ENCODE data around the gene C16orf95. TPM values are rescaled to one million over a fixed set of nuclear protein-coding genes. Genes with fewer than 3 reads are reported as not detected.

The C16orf95 gene
- polyA plus RNA-seq, 1 donor from 2014 or later, result 5.9 TPM

- Histone ChIP-seq H3K36me3 (ENCODE audit: insufficient read depth, low read length) (no peaks in the 10 kb centered on the region), H3K27ac (ENCODE audit: low read length) (no peak overlapping the region), H2AFZ (ENCODE audit: low read depth, low read length) (no peak overlapping the region), H3F3A (ENCODE audit: insufficient read depth, low read length, poor library complexity, severe bottlenecking) (no peaks in the 10 kb centered on the region), H3K9me3 (ENCODE audit: low read length) (no peaks in the 10 kb centered on the region), H3K4me2 (ENCODE audit: low read length) (no peak overlapping the region), H3K4me3 (ENCODE audit: low read length) (no peak overlapping the region), H3K27me3 (ENCODE audit: insufficient read depth, low read depth, low read length) (no peaks in the 10 kb centered on the region), H3K79me2 (replicated peaks; ENCODE audit: insufficient read depth, low read length) (no peaks in the 10 kb centered on the region), H4K20me1 (ENCODE audit: insufficient read depth) (no peaks in the 10 kb centered on the region), H3K9me2 (ENCODE audit: insufficient read depth, low read length) (no peaks in the 10 kb centered on the region), H3K9ac (ENCODE audit: low read length) (no peak overlapping the region)
- TF ChIP-seq EZH2 (IDR thresholded peaks at IDR 0.05; ENCODE audit: borderline replicate concordance, insufficient read depth, low read length, poor library complexity, severe bottlenecking) (no peak), CTCF (IDR thresholded peaks at IDR 0.05; ENCODE audit: poor library complexity, severe bottlenecking) (no peak), TAF1 (IDR thresholded peaks at IDR 0.05; ENCODE audit: low read depth) (no peak), RAD21 (conservative IDR thresholded peaks at IDR 0.05) (no peak), MXI1 (conservative IDR thresholded peaks at IDR 0.05; ENCODE audit: poor library complexity, severe bottlenecking) (no peak), EP300 (conservative IDR thresholded peaks at IDR 0.05; ENCODE audit: poor library complexity, severe bottlenecking) (no peak), REST (IDR thresholded peaks at IDR 0.05; ENCODE audit: borderline replicate concordance) (no peak), SMC3 (conservative IDR thresholded peaks at IDR 0.05; ENCODE audit: poor library complexity) (no peak), POLR2AphosphoS5 (IDR thresholded peaks at IDR 0.05) (no peak)
Measured at GRCh38 chr16:87312008-87312407, 5.2 kb downstream of the C16orf95 start.

- no peak overlapping the region for H3K4me2 ChIP-seq (ENCODE audit: low read length)
- no peaks in the 10 kb centered on the region for H4K20me1 ChIP-seq (ENCODE audit: insufficient read depth)
- no peaks in the 10 kb centered on the region for H3K9me2 ChIP-seq (ENCODE audit: insufficient read depth, low read length)
- no peak overlapping the region for H2AFZ ChIP-seq (ENCODE audit: low read depth, low read length)
- H3K27ac ChIP-seq (ENCODE audit: low read length), result no peak overlapping the region
- H3K36me3 ChIP-seq (ENCODE audit: insufficient read depth, low read length), result no peaks in the 10 kb centered on the region
- H3F3A ChIP-seq (ENCODE audit: insufficient read depth, low read length, poor library complexity, severe bottlenecking), result no peaks in the 10 kb centered on the region
- no peaks in the 10 kb centered on the region for H3K79me2 ChIP-seq (replicated peaks; ENCODE audit: insufficient read depth, low read length)
- TF ChIP-seq EP300 (conservative IDR thresholded peaks at IDR 0.05; ENCODE audit: poor library complexity, severe bottlenecking), result no peak
- no peak for TF ChIP-seq MXI1 (conservative IDR thresholded peaks at IDR 0.05; ENCODE audit: poor library complexity, severe bottlenecking)
- no peak for TF ChIP-seq POLR2AphosphoS5 (IDR thresholded peaks at IDR 0.05)
- TF ChIP-seq CTCF (IDR thresholded peaks at IDR 0.05; ENCODE audit: poor library complexity, severe bottlenecking), result no peak
- no peak for TF ChIP-seq EZH2 (IDR thresholded peaks at IDR 0.05; ENCODE audit: borderline replicate concordance, insufficient read depth, low read length, poor library complexity, severe bottlenecking)
- TF ChIP-seq REST (IDR thresholded peaks at IDR 0.05; ENCODE audit: borderline replicate concordance), result no peak
- no peak overlapping the region for H3K4me3 ChIP-seq (ENCODE audit: low read length)
- no peaks in the 10 kb centered on the region for H3K9me3 ChIP-seq (ENCODE audit: low read length)
- H3K27me3 ChIP-seq (ENCODE audit: insufficient read depth, low read depth, low read length), result no peaks in the 10 kb centered on the region
- H3K9ac ChIP-seq (ENCODE audit: low read length), result no peak overlapping the region
Measured at GRCh38 chr16:87311387-87311786, 5.8 kb downstream of the C16orf95 start.

Measured in neural cell (in vitro differentiated cells).